ENCODE results near the gene FLNC. TPM values are rescaled to one million over a fixed set of nuclear protein-coding genes. Genes with fewer than 3 reads are reported as not detected.

FLNC gene
- polyA plus RNA-seq, 1 of the 3 experiments (the other 2 are of a cell fraction), result 43.7 TPM

DNA sequence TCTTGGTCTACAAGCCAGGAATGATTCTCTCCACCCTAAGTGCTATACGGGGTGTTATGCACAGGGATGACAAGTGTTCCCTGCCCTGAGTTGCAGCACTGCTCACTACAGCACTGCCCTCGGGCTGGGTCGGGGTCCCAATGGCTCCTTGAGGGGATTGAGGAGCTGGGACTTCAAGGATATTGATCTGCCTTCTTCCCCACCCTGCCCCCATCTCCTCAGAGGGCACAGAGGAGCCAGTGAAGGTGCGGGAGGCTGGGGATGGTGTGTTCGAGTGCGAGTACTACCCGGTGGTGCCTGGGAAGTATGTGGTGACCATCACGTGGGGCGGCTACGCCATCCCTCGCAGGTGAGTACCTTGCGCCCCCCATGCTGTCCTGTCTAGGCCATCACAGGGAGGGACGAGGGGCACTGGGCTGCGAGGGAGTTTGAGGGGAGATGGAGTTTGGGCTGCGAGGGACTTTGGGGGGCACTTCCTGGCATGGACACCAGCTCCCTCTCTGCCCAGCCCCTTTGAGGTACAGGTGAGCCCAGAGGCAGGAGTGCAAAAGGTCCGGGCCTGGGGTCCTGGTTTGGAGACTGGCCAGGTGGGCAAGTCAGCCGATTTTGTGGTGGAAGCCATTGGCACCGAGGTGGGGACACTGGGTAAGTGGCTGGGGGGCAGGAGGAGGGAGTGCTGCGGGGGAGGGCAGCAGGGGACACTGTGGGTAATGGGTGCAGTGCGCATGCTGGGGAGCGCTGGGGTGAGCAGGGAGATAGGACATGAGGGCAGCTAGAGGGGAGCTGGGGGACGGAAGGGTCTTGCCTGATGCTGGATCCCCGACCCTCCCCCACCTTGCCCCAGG, 10.3 kb downstream of the FLNC start:
- no peak overlapping the region for H2AFZ ChIP-seq (ENCODE audit: low read depth)
- no peak overlapping the region for H3K27ac ChIP-seq (ENCODE audit: low read depth in 2 of 2, low read length in 1 of 2)
- WGBS (ENCODE audit: low lambda C conversion rate), result 93% methylated on average over 22 of the region's 23 CpGs

More for the DNA sequence above, 10.3 kb downstream of the FLNC start:
- ChIA-PET CTCF (interaction anchor here (0.6 to 2.4 kb wide), 7 partner anchors 10 to 43 kb away, joined by 3 to 9 read pairs (median 3); no protein-coding TSS in a partner anchor), POLR2A (no interaction called here)
- H3K9ac ChIP-seq, result no peak overlapping the region
- H3K9me2 ChIP-seq, result no peaks in the 10 kb centered on the region
- H3K36me3 ChIP-seq (replicated peaks in 1 of 2; ENCODE audit: control insufficient read depth in 1 of 2, insufficient read depth in 2 of 2, low read length in 1 of 2), result peaks cover 88 to 94% of the 10 kb centered on the region in 2 experiments
- peaks cover 3% of the 10 kb centered on the region for H3F3A ChIP-seq (replicated peaks; ENCODE audit: insufficient read depth)
- DNase-seq, result no peak
- H3K4me1 ChIP-seq (ENCODE audit: control insufficient read depth in 1 of 2, insufficient read depth in 2 of 2, low read depth in 1 of 2, low read length in 1 of 2), result peaks cover 0 to 10% of the 10 kb centered on the region in 2 experiments; a peak in 2 of 4 replicates
- H3K27me3 ChIP-seq (ENCODE audit: insufficient read depth), result no peaks in the 10 kb centered on the region
- H4K20me1 ChIP-seq (ENCODE audit: insufficient read depth), result peaks cover 85% of the 10 kb centered on the region
- peaks cover 33% of the 10 kb centered on the region; the same call in 1 of the 2 replicates for H3K79me2 ChIP-seq (ENCODE audit: insufficient read depth)
- no peak overlapping the region for H3K4me2 ChIP-seq
- TF ChIP-seq EZH2phosphoT487 (IDR thresholded peaks at IDR 0.05; ENCODE audit: borderline replicate concordance, low read depth) (no peak), MXI1 (IDR thresholded peaks at IDR 0.05; ENCODE audit: low read depth, low read length) (no peak), EP300 (IDR thresholded peaks at IDR 0.05; ENCODE audit: borderline replicate concordance in 1 of 2, low read depth in 1 of 2, low read length in 1 of 2) (no peak), CHD2 (IDR thresholded peaks at IDR 0.05; ENCODE audit: low read length, partially characterized antibody) (no peak), SMC3 (IDR thresholded peaks at IDR 0.05; ENCODE audit: low read depth, low read length) (no peak), POLR2AphosphoS5 (IDR thresholded peaks at IDR 0.05; ENCODE audit: low read depth, low read length) (no peak), GATA2 (CRISPR knock-in tag; IDR thresholded peaks at IDR 0.05) (no peak), JUND (IDR thresholded peaks at IDR 0.05) (no peak)
- TF ChIP-seq, protein P1, sequence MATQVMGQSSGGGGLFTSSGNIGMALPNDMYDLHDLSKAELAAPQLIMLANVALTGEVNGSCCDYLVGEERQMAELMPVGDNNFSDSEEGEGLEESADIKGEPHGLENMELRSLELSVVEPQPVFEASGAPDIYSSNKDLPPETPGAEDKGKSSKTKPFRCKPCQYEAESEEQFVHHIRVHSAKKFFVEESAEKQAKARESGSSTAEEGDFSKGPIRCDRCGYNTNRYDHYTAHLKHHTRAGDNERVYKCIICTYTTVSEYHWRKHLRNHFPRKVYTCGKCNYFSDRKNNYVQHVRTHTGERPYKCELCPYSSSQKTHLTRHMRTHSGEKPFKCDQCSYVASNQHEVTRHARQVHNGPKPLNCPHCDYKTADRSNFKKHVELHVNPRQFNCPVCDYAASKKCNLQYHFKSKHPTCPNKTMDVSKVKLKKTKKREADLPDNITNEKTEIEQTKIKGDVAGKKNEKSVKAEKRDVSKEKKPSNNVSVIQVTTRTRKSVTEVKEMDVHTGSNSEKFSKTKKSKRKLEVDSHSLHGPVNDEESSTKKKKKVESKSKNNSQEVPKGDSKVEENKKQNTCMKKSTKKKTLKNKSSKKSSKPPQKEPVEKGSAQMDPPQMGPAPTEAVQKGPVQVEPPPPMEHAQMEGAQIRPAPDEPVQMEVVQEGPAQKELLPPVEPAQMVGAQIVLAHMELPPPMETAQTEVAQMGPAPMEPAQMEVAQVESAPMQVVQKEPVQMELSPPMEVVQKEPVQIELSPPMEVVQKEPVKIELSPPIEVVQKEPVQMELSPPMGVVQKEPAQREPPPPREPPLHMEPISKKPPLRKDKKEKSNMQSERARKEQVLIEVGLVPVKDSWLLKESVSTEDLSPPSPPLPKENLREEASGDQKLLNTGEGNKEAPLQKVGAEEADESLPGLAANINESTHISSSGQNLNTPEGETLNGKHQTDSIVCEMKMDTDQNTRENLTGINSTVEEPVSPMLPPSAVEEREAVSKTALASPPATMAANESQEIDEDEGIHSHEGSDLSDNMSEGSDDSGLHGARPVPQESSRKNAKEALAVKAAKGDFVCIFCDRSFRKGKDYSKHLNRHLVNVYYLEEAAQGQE (IDR thresholded peaks at IDR 0.05; ENCODE audit: low read depth, low read length), result no peak
- TF ChIP-seq, protein P2, sequence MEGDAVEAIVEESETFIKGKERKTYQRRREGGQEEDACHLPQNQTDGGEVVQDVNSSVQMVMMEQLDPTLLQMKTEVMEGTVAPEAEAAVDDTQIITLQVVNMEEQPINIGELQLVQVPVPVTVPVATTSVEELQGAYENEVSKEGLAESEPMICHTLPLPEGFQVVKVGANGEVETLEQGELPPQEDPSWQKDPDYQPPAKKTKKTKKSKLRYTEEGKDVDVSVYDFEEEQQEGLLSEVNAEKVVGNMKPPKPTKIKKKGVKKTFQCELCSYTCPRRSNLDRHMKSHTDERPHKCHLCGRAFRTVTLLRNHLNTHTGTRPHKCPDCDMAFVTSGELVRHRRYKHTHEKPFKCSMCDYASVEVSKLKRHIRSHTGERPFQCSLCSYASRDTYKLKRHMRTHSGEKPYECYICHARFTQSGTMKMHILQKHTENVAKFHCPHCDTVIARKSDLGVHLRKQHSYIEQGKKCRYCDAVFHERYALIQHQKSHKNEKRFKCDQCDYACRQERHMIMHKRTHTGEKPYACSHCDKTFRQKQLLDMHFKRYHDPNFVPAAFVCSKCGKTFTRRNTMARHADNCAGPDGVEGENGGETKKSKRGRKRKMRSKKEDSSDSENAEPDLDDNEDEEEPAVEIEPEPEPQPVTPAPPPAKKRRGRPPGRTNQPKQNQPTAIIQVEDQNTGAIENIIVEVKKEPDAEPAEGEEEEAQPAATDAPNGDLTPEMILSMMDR (IDR thresholded peaks at IDR 0.05), result no peak
- TF ChIP-seq, protein P3, sequence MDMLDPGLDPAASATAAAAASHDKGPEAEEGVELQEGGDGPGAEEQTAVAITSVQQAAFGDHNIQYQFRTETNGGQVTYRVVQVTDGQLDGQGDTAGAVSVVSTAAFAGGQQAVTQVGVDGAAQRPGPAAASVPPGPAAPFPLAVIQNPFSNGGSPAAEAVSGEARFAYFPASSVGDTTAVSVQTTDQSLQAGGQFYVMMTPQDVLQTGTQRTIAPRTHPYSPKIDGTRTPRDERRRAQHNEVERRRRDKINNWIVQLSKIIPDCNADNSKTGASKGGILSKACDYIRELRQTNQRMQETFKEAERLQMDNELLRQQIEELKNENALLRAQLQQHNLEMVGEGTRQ (IDR thresholded peaks at IDR 0.05; ENCODE audit: borderline replicate concordance, low read depth, low read length), result no peak
- TF ChIP-seq, protein P4, sequence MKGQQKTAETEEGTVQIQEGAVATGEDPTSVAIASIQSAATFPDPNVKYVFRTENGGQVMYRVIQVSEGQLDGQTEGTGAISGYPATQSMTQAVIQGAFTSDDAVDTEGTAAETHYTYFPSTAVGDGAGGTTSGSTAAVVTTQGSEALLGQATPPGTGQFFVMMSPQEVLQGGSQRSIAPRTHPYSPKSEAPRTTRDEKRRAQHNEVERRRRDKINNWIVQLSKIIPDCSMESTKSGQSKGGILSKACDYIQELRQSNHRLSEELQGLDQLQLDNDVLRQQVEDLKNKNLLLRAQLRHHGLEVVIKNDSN (IDR thresholded peaks at IDR 0.05; ENCODE audit: borderline replicate concordance, low read depth), result no peak
- TF ChIP-seq, protein P5, sequence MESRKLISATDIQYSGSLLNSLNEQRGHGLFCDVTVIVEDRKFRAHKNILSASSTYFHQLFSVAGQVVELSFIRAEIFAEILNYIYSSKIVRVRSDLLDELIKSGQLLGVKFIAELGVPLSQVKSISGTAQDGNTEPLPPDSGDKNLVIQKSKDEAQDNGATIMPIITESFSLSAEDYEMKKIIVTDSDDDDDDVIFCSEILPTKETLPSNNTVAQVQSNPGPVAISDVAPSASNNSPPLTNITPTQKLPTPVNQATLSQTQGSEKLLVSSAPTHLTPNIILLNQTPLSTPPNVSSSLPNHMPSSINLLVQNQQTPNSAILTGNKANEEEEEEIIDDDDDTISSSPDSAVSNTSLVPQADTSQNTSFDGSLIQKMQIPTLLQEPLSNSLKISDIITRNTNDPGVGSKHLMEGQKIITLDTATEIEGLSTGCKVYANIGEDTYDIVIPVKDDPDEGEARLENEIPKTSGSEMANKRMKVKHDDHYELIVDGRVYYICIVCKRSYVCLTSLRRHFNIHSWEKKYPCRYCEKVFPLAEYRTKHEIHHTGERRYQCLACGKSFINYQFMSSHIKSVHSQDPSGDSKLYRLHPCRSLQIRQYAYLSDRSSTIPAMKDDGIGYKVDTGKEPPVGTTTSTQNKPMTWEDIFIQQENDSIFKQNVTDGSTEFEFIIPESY (IDR thresholded peaks at IDR 0.05; ENCODE audit: borderline replicate concordance, low read depth), result no peak
- H3K4me3 ChIP-seq (ENCODE audit: low read depth in 2 of 2, low read length in 1 of 2), result no peak overlapping the region
- no peaks in the 10 kb centered on the region for H3K9me3 ChIP-seq

All from SK-N-SH (cell line).